ENCODE measurements around the gene KCP. TPM values are rescaled to one million over a fixed set of nuclear protein-coding genes. Genes with fewer than 3 reads are reported as not detected.

The KCP gene
- total and polyA plus RNA-seq, 2 of the 13 experiments (the other 11 are each of a cell fraction or from before 2014, with no cell fraction given): 0.37 to 1.0 TPM

DNA sequence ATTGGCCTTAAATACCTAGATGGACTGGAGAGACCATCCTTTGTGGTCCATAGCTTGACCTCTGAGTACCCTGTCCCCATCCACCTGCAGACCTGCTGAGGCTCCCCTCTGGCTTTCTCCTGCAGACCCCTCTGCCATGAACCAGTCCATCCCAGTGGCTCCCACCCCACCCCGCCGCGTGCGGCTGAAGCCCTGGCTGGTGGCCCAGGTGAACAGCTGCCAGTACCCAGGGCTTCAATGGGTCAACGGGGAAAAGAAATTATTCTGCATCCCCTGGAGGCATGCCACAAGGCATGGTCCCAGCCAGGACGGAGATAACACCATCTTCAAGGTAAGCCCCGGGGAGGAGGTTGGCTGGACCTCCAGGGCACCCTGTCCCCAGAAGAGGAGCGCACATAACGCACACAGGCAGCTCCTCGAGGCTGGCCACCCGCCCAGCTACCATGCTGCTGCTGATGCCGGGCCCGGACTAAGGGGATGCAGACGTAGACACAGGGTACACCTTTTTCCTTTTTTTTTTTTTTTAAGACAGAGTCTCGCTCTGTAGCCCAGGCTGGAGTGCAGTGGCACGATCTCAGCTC, 31.5 kb upstream of the KCP start:
- no peak for DNase-seq (ENCODE audit: low spot score)
- no peak for ATAC-seq
- Histone ChIP-seq H3K27me3 (ENCODE audit: control insufficient read depth in 1 of 2, insufficient read depth in 2 of 2, low read length in 2 of 2) (peaks cover 0 to 9% of the 10 kb centered on the region in 2 experiments; a peak in 4 of 5 replicates), H3K9ac (ENCODE audit: insufficient read depth, low read depth, low read length) (no peak overlapping the region), H3K27ac (ENCODE audit: extremely low read length, insufficient read depth, low read length) (no peak overlapping the region), H3K79me2 (ENCODE audit: insufficient read depth, low read length) (no peaks in the 10 kb centered on the region), H3K4me3 (replicated peaks in 1 of 3; ENCODE audit: insufficient read depth in 1 of 3, low read depth in 2 of 3, low read length in 3 of 3) (no peak overlapping the region), H3K4me1 (ENCODE audit: insufficient read depth, low read length) (peaks cover 37% of the 10 kb centered on the region), H2AFZ (ENCODE audit: low read length) (no peak overlapping the region), H3K36me3 (replicated peaks in 1 of 2; ENCODE audit: control insufficient read depth in 1 of 2, insufficient read depth in 2 of 2, low read length in 2 of 2) (no peaks in the 10 kb centered on the region), H4K20me1 (ENCODE audit: insufficient read depth, low read length) (no peaks in the 10 kb centered on the region), H3K9me3 (ENCODE audit: low read length) (no peaks in the 10 kb centered on the region), H3K4me2 (ENCODE audit: low read depth, low read length) (no peak overlapping the region)
- POLR2A ChIA-PET: no interaction called here
- 85% methylated on average over 13 of the region's 16 CpGs for WGBS (ENCODE audit: low lambda C conversion rate)
- intact Hi-C loops (cut with micrococcal nuclease; ENCODE audit: unreplicated experiment) (no loop called here), in situ Hi-C loops (cut with HindIII; ENCODE audit: extremely low pct_ligation_motif_present, low pct_unique_long_range_greater_than_20kb) (no loop called here)
- BruUV-seq (replicated peaks): no TSS peak
- no peak for FAIRE-seq
- TF ChIP-seq XRCC5 (optimal IDR thresholded peaks at IDR 0.05; ENCODE audit: low read length): no peak
- CTCF ChIA-PET (ENCODE audit: low intra/inter-chr PET ratio, low total read pairs): no interaction called here

- intact Hi-C loops (cut with micrococcal nuclease; ENCODE audit: unreplicated experiment): no loop called here
- Histone ChIP-seq H2AFZ (ENCODE audit: low read length) (no peak overlapping the region), H3K4me1 (ENCODE audit: insufficient read depth, low read length) (peaks cover 43% of the 10 kb centered on the region), H3K9ac (ENCODE audit: insufficient read depth, low read depth, low read length) (peak overlapping the region; percentile 21; the same call in 1 of the 2 replicates), H3K36me3 (replicated peaks in 1 of 2; ENCODE audit: control insufficient read depth in 1 of 2, insufficient read depth in 2 of 2, low read length in 2 of 2) (no peaks in the 10 kb centered on the region), H4K20me1 (ENCODE audit: insufficient read depth, low read length) (no peaks in the 10 kb centered on the region), H3K27ac (ENCODE audit: extremely low read length, insufficient read depth, low read length) (no peak overlapping the region), H3K79me2 (ENCODE audit: insufficient read depth, low read length) (no peaks in the 10 kb centered on the region), H3K4me3 (replicated peaks in 1 of 3; ENCODE audit: insufficient read depth in 1 of 3, low read depth in 2 of 3, low read length in 3 of 3) (peak overlapping the region in 1 of 3 experiments; percentile 75; a peak in 2 of 6 replicates), H3K9me3 (ENCODE audit: low read length) (no peaks in the 10 kb centered on the region), H3K4me2 (ENCODE audit: low read depth, low read length) (peak overlapping the region; percentile 92), H3K27me3 (ENCODE audit: control insufficient read depth in 1 of 2, insufficient read depth in 2 of 2, low read length in 2 of 2) (peaks cover 0 to 14% of the 10 kb centered on the region in 2 experiments; a peak in 4 of 5 replicates)
- no TSS peak for BruUV-seq (replicated peaks)
- DNase-seq (ENCODE audit: low spot score): no peak
- in situ Hi-C loops (cut with HindIII; ENCODE audit: extremely low pct_ligation_motif_present, low pct_unique_long_range_greater_than_20kb): no loop called here
- 78% methylated on average over 14 of the region's 15 CpGs for WGBS (ENCODE audit: low lambda C conversion rate)
- TF ChIP-seq TBX2 (CRISPR knock-in tag; IDR thresholded peaks at IDR 0.05; ENCODE audit: borderline replicate concordance) (0 out of 2 replicates have a peak, but pooled peaks have one; percentile 18), NBN (conservative IDR thresholded peaks at IDR 0.05) (no peak)
- ATAC-seq: no peak
- FAIRE-seq: no peak
- ChIA-PET POLR2A (no interaction called here), CTCF (ENCODE audit: low intra/inter-chr PET ratio, low total read pairs) (no interaction called here)
Observed at GRCh38 chr7:128941323-128941890, 30.9 kb upstream of the KCP start.
